HFFc6 (cell line): Measurements from ENCODE around the gene METTL14. TPM values are rescaled to one million over a fixed set of nuclear protein-coding genes. Genes with fewer than 3 reads are reported as not detected.

ENCODE experiments used
- DNase-seq: peaks from one replicate; pipeline ENCODE4 v3.0.0-alpha.2; 2018
- H3K27ac Mint-ChIP-seq: 2 replicates; pipeline ENCODE4 v1.8.0; 2020; ENCODE audit warnings: mild to moderate bottlenecking, mixed read lengths
- H3K27me3 Mint-ChIP-seq: 2 replicates; pipeline ENCODE4 v1.8.0; 2021; ENCODE audit warnings: mild to moderate bottlenecking, moderate library complexity, mixed read lengths; ENCODE audit not compliant: insufficient read depth
- H3K36me3 Mint-ChIP-seq: 2 replicates; pipeline ENCODE4 v1.8.0; 2021; ENCODE audit warnings: low read depth, mixed read lengths
- H3K4me1 Mint-ChIP-seq: 2 replicates; pipeline ENCODE4 v1.8.0; 2020; ENCODE audit warnings: low read depth, mixed read lengths
- H3K4me3 Mint-ChIP-seq: 2 replicates; pipeline ENCODE4 v1.8.0; 2020; ENCODE audit warnings: mild to moderate bottlenecking, moderate library complexity, mixed read lengths
- H3K9me3 Mint-ChIP-seq: 2 replicates; pipeline ENCODE4 v1.8.0; 2020; ENCODE audit warnings: mild to moderate bottlenecking, mixed read lengths
- total RNA-seq, 6 experiments: library from RNA; stranded (reverse); fragmentation: NEBNext Ultra II Directional; extraction: Animal tissue kit (Norgen Biotek cat#: 25700); gene quantifications; 2 replicates in 1 of 6; 3 replicates in 5 of 6; pipeline ENCODE4 v1.2.3, GENCODE V29; 2021
- TF ChIP-seq, protein P1 (sequence below): fragments of 200-600 bp; sonication (generic); IDR thresholded peaks from 2 replicates; pipeline ENCODE4 v1.5.0; 2021; ENCODE audit warnings: antibody characterized with exemption, mild to moderate bottlenecking

METTL14 gene
- total RNA-seq, 6 experiments from 2014 or later: 35.2 to 44.9 (median 39.5) TPM

DNA sequence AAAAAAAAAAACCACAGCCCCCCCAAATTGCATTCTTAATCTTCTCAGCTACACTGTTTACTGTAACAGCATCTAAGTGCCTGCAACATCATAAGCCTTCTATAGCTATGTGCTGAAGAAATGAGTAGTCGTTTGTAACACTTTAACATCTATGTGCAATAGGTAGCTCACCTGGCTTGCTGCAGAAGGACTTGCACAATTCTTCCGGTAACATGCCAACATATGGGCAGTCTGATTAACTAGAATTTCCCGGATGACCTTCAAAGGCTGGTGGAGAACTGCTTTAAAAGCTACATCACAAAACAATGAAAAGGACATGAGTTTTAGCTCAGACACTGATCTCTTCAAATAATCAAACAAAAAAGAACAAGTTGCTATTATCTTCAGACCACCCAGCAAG, 52.9 kb downstream of the METTL14 start:
- no peak overlapping the region for H3K4me3 Mint-ChIP-seq
- 0 out of 2 replicates have a peak overlapping the region, but pooled peaks have one; percentile 5 for H3K27ac Mint-ChIP-seq
- peaks cover 11% of the 10 kb centered on the region for H3K27me3 Mint-ChIP-seq
- TF ChIP-seq, protein P1, sequence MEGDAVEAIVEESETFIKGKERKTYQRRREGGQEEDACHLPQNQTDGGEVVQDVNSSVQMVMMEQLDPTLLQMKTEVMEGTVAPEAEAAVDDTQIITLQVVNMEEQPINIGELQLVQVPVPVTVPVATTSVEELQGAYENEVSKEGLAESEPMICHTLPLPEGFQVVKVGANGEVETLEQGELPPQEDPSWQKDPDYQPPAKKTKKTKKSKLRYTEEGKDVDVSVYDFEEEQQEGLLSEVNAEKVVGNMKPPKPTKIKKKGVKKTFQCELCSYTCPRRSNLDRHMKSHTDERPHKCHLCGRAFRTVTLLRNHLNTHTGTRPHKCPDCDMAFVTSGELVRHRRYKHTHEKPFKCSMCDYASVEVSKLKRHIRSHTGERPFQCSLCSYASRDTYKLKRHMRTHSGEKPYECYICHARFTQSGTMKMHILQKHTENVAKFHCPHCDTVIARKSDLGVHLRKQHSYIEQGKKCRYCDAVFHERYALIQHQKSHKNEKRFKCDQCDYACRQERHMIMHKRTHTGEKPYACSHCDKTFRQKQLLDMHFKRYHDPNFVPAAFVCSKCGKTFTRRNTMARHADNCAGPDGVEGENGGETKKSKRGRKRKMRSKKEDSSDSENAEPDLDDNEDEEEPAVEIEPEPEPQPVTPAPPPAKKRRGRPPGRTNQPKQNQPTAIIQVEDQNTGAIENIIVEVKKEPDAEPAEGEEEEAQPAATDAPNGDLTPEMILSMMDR: no peak
- H3K9me3 Mint-ChIP-seq: no peaks in the 10 kb centered on the region
- H3K36me3 Mint-ChIP-seq: peaks cover 58% of the 10 kb centered on the region
- no peak for DNase-seq
- H3K4me1 Mint-ChIP-seq: peaks cover 85% of the 10 kb centered on the region

DNA sequence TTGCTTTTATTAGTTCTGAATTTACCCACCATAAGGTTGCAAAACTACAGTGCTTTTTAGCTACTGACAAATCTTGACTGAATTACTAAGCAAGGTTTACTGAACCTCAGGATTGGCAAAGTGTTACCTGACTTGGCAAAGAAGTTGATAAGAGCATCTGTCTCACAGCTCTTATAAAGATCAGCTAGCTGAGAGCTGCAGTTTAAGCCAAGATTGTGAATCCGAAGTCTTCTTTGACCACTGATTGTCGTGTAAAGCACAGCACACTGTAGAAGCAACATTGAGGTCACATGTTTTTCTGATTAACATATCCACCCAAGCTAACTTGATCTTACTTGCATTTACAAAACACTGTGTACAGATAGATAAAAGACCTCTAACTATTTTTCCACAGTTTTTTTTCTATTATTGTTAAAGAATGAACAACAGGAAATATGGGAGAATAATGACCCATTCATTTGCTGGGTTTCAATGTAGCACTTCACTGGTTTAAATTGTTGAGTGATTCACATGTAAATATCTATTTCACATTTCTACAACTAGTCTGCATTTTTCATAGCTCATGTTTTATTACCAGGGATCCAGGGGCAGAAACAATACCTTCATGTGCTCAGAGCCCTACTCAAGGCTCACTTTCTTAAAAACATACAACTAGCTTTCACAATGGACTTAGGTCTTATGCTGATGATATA, 54.0 kb downstream of the METTL14 start:
- no peak overlapping the region for H3K4me3 Mint-ChIP-seq
- peaks cover 11% of the 10 kb centered on the region for H3K27me3 Mint-ChIP-seq
- H3K36me3 Mint-ChIP-seq: peaks cover 60% of the 10 kb centered on the region
- H3K27ac Mint-ChIP-seq: peak overlapping the region; percentile 74; the same call in 1 of the 2 replicates
- no peaks in the 10 kb centered on the region for H3K9me3 Mint-ChIP-seq
- TF ChIP-seq, protein P1: no peak
- H3K4me1 Mint-ChIP-seq: peaks cover 84% of the 10 kb centered on the region
- DNase-seq: no peak

DNA sequence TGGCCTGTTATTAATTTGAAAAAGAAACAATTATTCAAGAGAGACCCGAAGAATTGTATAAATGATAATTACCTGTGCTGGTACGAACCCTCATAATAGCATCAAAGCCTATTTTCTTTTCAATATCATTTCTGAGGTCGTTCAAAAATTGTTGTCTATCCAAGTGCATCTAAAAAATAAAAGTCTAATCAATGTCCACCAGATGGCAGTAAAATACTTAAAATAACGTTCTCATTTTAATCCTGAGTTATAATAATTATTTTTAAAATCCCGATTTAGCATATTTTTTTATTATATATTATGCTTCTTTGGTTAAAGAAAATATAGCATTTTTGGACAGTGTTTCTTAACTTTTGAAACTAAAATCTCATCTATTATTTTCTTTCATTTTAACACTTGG, 55.7 kb downstream of the METTL14 start:
- Mint-ChIP-seq H3K4me3 (no peak overlapping the region), H3K36me3 (peaks cover 63% of the 10 kb centered on the region), H3K9me3 (no peaks in the 10 kb centered on the region), H3K27me3 (peaks cover 11% of the 10 kb centered on the region), H3K4me1 (peaks cover 81% of the 10 kb centered on the region), H3K27ac (peak overlapping the region; percentile 45)
- TF ChIP-seq, protein P1: peak; percentile 82
- DNase-seq: peak; percentile 44

DNA sequence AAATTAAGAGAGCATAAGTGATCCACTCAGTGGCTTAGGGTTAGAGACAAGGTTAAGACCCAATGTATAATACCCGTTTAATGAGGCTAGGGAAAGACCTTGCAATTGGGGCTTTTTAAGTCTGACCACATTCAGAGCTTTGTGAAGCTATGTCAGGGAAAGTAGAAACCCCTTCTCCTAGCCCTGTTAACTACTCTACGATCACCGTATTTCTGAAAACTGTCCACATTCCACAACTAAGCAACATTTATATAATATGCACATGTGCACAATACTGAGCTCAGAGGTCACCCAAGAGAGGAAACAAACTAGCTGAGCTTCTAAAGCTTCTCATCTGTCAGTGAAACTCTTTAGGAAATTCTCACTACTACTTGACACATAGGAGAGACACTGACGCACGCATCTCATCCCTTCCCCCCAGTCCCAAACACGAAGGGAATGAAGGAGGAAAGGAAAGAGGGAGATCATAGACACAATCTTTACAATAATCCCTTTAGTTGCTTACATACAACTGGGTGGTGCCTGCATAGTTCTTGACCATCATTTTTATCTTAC, 56.2 kb downstream of the METTL14 start:
- peak overlapping the region; percentile 9; the same call in 1 of the 2 replicates for H3K4me3 Mint-ChIP-seq
- H3K27me3 Mint-ChIP-seq: peaks cover 9% of the 10 kb centered on the region
- H3K36me3 Mint-ChIP-seq: peaks cover 64% of the 10 kb centered on the region
- no peaks in the 10 kb centered on the region for H3K9me3 Mint-ChIP-seq
- no peak for DNase-seq
- TF ChIP-seq, protein P1: no peak
- peaks cover 81% of the 10 kb centered on the region for H3K4me1 Mint-ChIP-seq
- peak overlapping the region; percentile 61 for H3K27ac Mint-ChIP-seq

DNA sequence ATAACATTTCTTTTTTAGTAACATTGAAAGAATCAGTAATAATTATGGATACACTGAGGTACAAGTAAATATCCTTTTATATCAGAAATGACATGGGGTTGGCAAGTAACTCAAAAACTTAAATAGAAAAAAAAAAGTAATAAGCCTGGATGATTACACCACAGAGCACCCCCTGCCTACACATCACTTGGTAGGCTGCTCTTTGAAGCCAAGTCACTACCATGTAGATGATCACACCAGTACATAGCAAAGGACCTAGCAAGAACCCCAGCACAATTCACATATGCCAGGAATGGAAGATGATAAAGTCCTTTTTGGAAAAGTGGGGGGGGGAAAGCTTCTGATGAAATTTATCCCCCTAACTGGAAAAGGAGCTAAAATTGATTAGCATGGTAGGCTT, 56.9 kb downstream of the METTL14 start:
- Mint-ChIP-seq H3K36me3 (peaks cover 69% of the 10 kb centered on the region), H3K4me1 (peaks cover 81% of the 10 kb centered on the region), H3K27ac (peak overlapping the region; percentile 69), H3K9me3 (no peaks in the 10 kb centered on the region), H3K27me3 (peaks cover 9% of the 10 kb centered on the region), H3K4me3 (peak overlapping the region; percentile 25; the same call in 1 of the 2 replicates)
- DNase-seq: no peak
- TF ChIP-seq, protein P1: no peak
